ENCODE data around the gene PNMA1. TPM values are rescaled to one million over a fixed set of nuclear protein-coding genes. Genes with fewer than 3 reads are reported as not detected.
A peak's percentile ranks its signal among the peaks of the same experiment; 100 is the strongest.

PNMA1 gene
- total RNA-seq, 4 donors from 2014 or later: 12.6 to 58.0 (median 39.4) TPM

- DNase-seq: no peak
- H3K4me3 ChIP-seq: no peak overlapping the region
Measured at GRCh38 chr14:73746520-73747378, 32.6 kb upstream of the PNMA1 start.

DNA sequence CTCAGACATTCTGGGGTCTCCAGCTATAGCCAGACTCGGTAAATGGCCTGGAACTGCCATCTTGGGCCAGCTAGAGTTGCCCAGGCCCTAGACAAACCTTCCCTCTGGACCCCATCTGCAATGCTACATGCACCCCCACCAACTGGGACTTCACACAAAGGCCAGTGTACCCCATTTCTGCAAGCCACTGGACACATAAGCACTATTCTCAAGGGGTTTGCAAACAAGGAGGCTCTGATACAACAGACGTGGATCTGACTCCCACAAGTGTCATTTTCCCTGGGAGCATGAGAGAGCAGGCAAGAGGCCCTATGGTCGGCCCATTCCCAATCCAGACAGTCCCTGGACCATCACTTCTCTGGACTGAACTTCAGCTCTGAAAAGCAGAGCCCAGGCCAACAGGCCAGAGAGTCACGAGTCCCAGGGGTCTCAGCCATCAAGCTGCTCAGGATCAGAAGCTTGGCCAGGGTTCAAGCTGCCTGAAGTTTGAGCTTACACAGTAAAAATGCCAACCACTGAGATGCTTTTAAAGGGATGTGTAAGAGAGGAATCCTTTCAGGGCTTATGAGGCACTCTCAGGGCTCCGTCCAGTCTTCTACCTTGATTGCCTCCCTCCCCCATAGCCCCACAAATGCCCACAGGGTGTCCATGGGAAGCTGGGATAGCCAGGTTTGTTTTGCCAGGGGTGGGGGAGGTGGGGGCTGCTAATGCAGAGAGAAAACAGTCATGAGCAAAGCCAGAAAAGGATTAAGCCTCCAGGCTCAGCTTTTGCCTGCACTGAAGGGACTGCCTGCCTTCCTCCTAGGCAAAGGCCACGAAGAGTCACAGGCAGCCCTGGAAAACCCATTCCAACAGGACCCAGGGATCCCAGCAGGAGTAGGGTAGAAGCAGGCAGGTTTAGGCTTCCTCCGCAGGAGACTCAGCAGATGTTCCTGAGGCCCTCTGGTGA lies 31.7 kb upstream of the PNMA1 start:
- DNase-seq: peak in 1 of 2 donors; percentile 53

More at GRCh38 chr14:73746520-73747378, 32.6 kb upstream of the PNMA1 start:
- TF ChIP-seq, protein P1, sequence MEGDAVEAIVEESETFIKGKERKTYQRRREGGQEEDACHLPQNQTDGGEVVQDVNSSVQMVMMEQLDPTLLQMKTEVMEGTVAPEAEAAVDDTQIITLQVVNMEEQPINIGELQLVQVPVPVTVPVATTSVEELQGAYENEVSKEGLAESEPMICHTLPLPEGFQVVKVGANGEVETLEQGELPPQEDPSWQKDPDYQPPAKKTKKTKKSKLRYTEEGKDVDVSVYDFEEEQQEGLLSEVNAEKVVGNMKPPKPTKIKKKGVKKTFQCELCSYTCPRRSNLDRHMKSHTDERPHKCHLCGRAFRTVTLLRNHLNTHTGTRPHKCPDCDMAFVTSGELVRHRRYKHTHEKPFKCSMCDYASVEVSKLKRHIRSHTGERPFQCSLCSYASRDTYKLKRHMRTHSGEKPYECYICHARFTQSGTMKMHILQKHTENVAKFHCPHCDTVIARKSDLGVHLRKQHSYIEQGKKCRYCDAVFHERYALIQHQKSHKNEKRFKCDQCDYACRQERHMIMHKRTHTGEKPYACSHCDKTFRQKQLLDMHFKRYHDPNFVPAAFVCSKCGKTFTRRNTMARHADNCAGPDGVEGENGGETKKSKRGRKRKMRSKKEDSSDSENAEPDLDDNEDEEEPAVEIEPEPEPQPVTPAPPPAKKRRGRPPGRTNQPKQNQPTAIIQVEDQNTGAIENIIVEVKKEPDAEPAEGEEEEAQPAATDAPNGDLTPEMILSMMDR (IDR thresholded peaks at IDR 0.05): peak in 2 of 4 experiments; percentile 3 to 21
- TF ChIP-seq POLR2A (IDR thresholded peaks at IDR 0.05): no peak
- intact Hi-C loops (cut with DNase I; ENCODE audit: low total_unique reads): no loop called here
- H3K36me3 ChIP-seq: no peaks in the 10 kb centered on the region
- H3K9me3 ChIP-seq: no peaks in the 10 kb centered on the region
- no peaks in the 10 kb centered on the region for H3K27me3 ChIP-seq
- peak overlapping the region; percentile 89 to 92 for H3K27ac ChIP-seq
- H3K4me1 ChIP-seq: peaks cover 50 to 63% of the 10 kb centered on the region in 2 donors

DNA sequence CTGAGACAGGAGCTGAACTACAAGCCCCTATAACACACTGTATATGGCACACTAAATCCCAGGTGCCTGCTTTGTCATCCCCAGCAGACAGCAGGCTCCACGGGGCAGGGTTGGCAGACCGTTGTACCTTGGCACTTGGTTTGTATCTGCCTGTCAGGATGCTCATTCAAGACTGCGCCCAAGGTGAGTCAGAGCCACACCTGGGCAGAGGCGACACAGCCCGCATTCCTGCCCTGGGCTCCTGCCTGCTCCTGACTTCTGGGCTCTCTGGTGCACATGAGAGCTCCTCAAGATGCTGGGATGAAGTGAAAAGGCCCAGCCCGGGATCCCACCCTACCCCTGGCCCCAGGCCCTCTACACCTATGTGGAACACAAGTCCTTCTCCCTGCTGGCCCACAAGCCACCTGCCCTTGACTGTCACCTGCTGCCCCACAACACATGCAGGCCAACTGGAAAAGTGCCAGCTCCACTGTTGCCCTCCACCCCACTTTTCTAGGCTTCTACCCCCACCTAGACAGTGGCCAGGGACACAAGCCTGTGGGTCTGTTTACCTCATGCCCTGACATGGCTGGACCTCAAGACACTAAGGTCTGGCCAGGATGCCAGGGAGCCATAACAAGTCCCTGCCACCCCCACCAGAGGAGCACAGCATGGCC lies 30.8 kb upstream of the PNMA1 start:
- Histone ChIP-seq H3K36me3 (no peaks in the 10 kb centered on the region), H3K27ac (peak overlapping the region; percentile 89 to 92), H3K27me3 (no peaks in the 10 kb centered on the region), H3K4me1 (peaks cover 58 to 64% of the 10 kb centered on the region in 2 donors), H3K4me3 (no peak overlapping the region), H3K9me3 (no peaks in the 10 kb centered on the region)
- no peak for TF ChIP-seq POLR2A (IDR thresholded peaks at IDR 0.05)
- TF ChIP-seq, protein P1 (IDR thresholded peaks at IDR 0.05): no peak
- intact Hi-C loops (cut with DNase I; ENCODE audit: low total_unique reads): no loop called here
- no peak for DNase-seq

More for the DNA sequence above, 31.7 kb upstream of the PNMA1 start:
- no peaks in the 10 kb centered on the region for H3K36me3 ChIP-seq
- intact Hi-C loops (cut with DNase I; ENCODE audit: low total_unique reads): no loop called here
- no peaks in the 10 kb centered on the region for H3K9me3 ChIP-seq
- TF ChIP-seq POLR2A (IDR thresholded peaks at IDR 0.05): no peak
- TF ChIP-seq, protein P1 (IDR thresholded peaks at IDR 0.05): no peak
- H3K27me3 ChIP-seq: no peaks in the 10 kb centered on the region
- peaks cover 50 to 60% of the 10 kb centered on the region in 2 donors for H3K4me1 ChIP-seq
- H3K4me3 ChIP-seq: no peak overlapping the region
- peak overlapping the region; percentile 89 to 92 for H3K27ac ChIP-seq

- DNase-seq: no peak
- Histone ChIP-seq H3K4me3 (no peak overlapping the region), H3K36me3 (no peaks in the 10 kb centered on the region), H3K9me3 (no peaks in the 10 kb centered on the region), H3K27me3 (no peaks in the 10 kb centered on the region), H3K4me1 (peaks cover 62 to 71% of the 10 kb centered on the region in 2 donors), H3K27ac (peak overlapping the region; percentile 89 to 92)
- intact Hi-C loops (cut with DNase I; ENCODE audit: low total_unique reads): no loop called here
- no peak for TF ChIP-seq POLR2A (IDR thresholded peaks at IDR 0.05)
- TF ChIP-seq, protein P1 (IDR thresholded peaks at IDR 0.05): no peak
Measured at GRCh38 chr14:73744175-73744867, 30.1 kb upstream of the PNMA1 start.
